ENCODE data around the gene PDSS2.

DNA sequence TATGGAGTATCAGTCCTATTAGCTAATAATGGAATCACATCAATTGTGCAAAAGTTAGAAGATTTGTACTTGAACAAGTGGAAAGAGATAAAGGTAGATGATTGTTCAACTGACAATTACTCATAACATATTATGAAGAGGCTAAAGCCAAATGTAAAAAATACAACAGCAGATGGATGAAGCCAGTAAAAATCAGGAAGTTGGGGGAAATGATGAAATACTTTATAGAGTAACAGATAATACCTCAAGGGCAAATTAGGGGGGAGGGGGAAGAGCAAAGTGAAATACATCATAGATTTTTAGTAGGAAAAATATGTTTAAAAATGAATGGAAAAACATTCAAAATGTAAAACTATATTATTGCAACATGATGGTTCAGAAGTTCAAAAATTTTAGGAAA, 114.0 kb downstream of the PDSS2 start:
- TF ChIP-seq, protein P1, sequence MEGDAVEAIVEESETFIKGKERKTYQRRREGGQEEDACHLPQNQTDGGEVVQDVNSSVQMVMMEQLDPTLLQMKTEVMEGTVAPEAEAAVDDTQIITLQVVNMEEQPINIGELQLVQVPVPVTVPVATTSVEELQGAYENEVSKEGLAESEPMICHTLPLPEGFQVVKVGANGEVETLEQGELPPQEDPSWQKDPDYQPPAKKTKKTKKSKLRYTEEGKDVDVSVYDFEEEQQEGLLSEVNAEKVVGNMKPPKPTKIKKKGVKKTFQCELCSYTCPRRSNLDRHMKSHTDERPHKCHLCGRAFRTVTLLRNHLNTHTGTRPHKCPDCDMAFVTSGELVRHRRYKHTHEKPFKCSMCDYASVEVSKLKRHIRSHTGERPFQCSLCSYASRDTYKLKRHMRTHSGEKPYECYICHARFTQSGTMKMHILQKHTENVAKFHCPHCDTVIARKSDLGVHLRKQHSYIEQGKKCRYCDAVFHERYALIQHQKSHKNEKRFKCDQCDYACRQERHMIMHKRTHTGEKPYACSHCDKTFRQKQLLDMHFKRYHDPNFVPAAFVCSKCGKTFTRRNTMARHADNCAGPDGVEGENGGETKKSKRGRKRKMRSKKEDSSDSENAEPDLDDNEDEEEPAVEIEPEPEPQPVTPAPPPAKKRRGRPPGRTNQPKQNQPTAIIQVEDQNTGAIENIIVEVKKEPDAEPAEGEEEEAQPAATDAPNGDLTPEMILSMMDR (IDR thresholded peaks at IDR 0.05) = no peak
- no peak for TF ChIP-seq POLR2AphosphoS5 (IDR thresholded peaks at IDR 0.05; ENCODE audit: insufficient read depth in 1 of 2, low read depth in 1 of 2)
- TF ChIP-seq POLR2A (IDR thresholded peaks at IDR 0.05) = no peak
